Endothelial cell of umbilical vein (primary cell): Measurements from ENCODE around the gene CEACAM7.

Source experiments
- CTCF ChIP-seq, 2 donors: IDR thresholded peaks; 1 replicate in 1 of 2; 2 replicates in 1 of 2; pipeline ENCODE4 v1.5.1; 2011; ENCODE audit warnings: low read length in 2 of 2, mild to moderate bottlenecking in 2 of 2, moderate library complexity in 2 of 2, control low read depth in 1 of 2, inconsistent platforms in 1 of 2, low read depth in 1 of 2; ENCODE audit not compliant: insufficient read depth in 1 of 2; ENCODE audit errors: extremely low read depth in 1 of 2
- FOS ChIP-seq: IDR thresholded peaks from 2 replicates; pipeline ENCODE4 v1.6.1; 2011; ENCODE audit warnings: mild to moderate bottlenecking, low read length, moderate library complexity, borderline replicate concordance; ENCODE audit not compliant: insufficient read depth
- POLR2A ChIP-seq: IDR thresholded peaks from 2 replicates; pipeline ENCODE4 v1.6.1; 2012; ENCODE audit warnings: low read depth, mild to moderate bottlenecking, control low read depth, low read length
- POLR2AphosphoS5 ChIP-seq: IDR thresholded peaks from 2 replicates; pipeline ENCODE4 v1.6.1; 2012; ENCODE audit warnings: low read depth, mild to moderate bottlenecking, control low read depth, low read length, moderate library complexity; ENCODE audit not compliant: insufficient read depth

- TF ChIP-seq POLR2A (no peak), FOS (no peak), CTCF (IDR thresholded peaks at IDR 0.05; ENCODE audit: extremely low read depth in 1 of 2, insufficient read depth in 1 of 2, low read depth in 1 of 2, low read length in 2 of 2) (no peak), POLR2AphosphoS5 (no peak)
These were observed 46.5 kb upstream of the CEACAM7 start for GRCh38 chr19:41734585-41734984.
